GM18951 (cell line): ENCODE data around the gene CLSTN1.
"Not testable (repeated sequence)": the region's sequence is repeated elsewhere in the genome, so short reads cannot be mapped to it uniquely, and the experiment has no call there.

Source experiments
- POLR2A ChIP-seq: IDR thresholded peaks from 4 replicates; pipeline ENCODE4 v1.6.1; 2011; ENCODE audit warnings: mild to moderate bottlenecking; ENCODE audit not compliant: insufficient read length, insufficient read depth; ENCODE audit errors: extremely low read depth
- in situ Hi-C: fragments of 300-500 bp; cut with MboI; formaldehyde crosslinking; loops from one replicate; pipeline ENCODE4 v1.12.0; 2022; ENCODE audit warnings: low sequenced_read_pairs, mixed read lengths, inconsistent platforms; ENCODE audit not compliant: unreplicated experiment

The CLSTN1 gene

DNA sequence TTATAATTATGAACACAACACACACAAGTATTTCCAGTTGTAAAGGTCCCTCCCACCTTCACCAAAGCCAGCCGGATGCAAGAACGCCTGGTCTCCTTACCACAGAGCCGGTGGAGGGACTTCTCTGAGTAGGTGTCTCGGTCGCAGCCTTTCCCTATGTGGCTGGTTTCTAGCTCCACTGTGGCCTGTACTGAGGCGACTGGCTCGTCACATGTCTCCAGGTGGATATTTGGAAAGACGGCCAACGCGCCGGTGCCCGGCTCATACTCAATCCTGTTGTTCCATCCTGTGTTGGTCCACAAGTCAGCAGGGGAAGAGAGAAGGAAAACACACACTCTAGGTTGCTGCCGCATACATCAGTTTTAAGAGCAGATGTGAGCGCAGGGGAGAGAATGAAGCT lies 74.4 kb downstream of the CLSTN1 start:
- no peak for TF ChIP-seq POLR2A
- in situ Hi-C loops = no loop called here

DNA sequence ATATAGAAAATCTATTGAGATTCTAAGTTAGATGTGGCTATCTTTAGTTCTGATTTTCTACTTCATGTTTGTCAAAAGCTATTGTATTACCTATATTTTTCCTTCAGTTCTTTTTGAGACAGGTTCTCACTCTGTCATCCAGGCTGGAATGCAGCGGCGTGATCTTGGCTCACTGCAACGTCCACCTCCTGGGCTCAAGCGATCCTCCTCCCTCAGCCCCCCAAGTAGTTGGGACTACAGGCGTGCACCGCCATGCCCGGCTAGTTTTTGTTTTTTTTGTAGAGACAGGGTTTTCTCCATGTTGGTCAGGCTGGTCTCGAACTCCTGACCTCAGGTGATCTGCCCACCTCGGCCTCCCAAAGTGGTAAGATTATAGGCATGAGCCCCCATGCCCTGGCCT lies 75.4 kb downstream of the CLSTN1 start:
- in situ Hi-C loops = not testable (repeated sequence)

DNA sequence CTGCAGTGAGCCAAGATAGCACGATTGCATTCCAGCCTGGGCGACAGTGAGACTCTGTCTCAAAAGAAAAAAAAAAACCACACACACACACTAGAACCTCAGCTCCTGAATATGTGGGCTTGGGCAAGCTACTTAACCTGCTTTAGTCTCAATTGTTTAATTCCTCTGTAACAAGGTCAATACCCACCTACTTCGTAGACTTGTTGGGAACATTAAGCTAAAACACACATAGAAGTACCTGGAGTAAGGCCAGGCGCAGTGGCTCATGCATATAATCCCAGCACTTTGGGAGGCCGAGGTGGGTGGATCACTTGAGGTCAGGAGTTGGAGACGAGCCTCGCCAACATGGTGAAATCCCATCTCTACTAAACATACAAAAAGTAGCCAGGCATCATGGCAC lies 77.1 kb downstream of the CLSTN1 start:
- in situ Hi-C loops = no loop called here
- no peak for TF ChIP-seq POLR2A

DNA sequence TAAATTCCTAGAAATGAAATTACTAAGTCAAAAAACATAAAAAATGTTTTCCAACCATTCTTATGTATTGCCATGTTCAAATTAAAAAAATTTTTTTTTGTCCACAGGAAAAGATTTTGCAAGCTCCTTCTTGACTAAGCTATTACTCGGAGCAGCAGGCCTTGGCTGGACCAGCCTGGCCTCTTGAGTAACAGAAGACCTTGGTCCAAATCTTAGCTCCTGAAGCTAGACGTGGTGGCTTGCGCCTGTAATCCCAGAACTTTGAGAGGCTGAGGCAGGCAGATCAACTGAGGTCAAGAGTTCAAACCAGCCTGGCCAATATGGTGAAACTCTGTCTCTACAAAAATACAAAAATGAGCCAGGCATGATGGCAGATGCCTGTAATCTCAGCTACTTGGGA lies 77.6 kb downstream of the CLSTN1 start:
- in situ Hi-C loops = no loop called here
- no peak for TF ChIP-seq POLR2A

DNA sequence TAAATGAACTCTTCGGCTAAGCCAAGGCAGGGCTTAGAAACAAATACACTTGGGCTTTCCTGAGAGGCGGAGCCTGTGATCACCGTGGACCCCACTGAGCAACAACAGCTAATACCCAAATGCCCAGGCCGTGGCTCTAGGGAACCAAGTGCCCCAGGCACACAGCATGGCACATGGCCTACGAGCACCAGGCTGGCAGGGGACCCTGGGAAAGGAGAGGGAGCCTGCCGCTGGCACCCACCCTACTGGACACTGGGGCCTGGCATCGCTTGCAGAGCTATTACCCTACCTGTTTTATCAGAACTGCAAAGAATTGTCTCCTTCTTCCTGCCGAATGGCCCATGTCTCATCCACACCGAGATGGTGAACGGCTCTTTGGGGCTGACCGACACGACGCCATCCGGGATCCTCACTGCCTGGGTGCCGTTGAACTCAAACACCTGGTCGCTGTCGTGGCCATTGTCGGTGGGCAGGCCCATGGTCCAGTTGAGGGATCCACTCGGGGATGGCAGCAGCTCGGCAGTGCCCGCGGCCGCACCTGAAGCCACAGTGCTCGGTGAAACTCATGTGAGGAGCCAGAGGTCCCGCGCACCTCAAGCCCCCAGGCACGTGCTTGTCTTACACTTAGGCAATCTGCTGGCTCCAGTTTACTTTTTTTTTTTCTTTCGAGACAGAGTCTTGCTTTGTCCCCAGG lies 79.5 kb downstream of the CLSTN1 start:
- in situ Hi-C loops = no loop called here
- no peak for TF ChIP-seq POLR2A

DNA sequence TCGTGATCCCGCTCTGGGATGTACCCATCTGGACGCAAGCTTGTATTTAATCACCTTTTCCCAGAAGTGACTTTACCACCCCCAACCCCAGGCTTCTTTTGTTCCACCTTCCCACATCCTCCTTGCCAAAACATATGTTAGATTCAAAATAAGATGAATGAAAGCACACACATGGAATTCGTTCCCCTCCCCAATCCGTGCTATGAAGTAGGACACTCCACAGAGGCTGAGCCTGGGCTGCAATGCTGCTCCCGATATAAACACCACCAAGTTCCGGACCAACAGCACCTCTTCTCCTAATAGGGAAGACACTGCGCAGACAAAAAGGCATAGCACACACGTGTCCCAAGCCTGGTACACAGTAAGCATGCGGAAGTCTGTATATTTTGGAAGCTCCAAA lies 86.1 kb downstream of the CLSTN1 start:
- in situ Hi-C loops = no loop called here
- no peak for TF ChIP-seq POLR2A

DNA sequence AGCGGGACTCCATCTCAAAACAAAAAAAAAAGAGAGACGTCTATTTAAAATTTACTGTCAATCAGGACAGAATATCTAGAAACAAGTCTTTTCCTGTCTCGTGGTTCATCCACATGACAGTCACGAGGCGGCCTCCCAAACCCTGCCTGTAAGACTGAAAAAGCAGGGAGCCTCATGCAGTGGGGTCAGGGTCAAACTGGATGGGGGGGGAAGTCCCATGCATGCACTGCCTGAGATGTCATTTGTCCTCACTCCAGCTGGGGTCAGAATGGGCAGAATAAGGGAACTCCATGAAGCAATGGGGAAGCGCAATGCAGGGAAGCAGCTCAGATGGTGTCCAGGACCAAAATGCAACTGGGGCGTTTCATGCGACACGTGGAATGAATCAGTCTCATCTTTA lies 86.7 kb downstream of the CLSTN1 start:
- no peak for TF ChIP-seq POLR2A
- in situ Hi-C loops = no loop called here

DNA sequence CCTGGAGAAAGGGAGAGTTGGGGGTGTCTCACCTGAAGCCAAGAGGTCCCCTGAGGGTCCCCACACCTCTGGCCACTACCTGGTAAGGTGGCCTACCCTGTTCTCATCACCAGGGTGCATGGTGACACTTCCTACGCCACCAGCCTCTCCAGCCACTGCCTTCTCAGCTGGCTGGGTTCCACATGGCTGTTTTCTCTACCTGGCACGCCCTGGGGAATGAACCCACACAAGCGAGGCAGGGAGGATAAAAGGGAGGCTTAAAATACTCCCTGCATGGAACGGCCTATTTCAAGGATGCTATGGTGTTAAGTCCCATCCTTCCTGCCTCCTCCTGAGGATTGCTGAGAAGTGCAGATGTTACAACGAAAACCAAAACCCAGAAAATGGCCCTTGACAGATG lies 87.5 kb downstream of the CLSTN1 start:
- in situ Hi-C loops = no loop called here

DNA sequence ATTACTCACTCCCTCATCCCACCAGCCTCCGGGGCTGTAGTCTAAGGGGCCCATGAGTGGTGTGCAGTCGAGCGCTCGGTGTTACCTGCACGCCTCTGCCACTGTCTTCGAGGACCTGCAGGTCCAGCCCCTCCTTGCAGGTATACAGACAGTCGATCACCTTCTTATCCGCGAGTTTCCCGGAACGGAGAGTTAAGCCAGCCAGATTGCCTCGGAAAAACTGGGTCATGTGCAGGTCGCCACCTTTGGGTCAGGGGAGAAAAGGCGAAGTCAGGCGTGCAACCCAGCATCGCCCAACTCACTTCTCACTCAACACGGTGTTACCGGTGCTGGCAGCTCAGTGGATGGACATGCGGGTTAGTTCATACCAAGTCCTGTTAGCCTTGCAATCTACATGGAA lies 88.0 kb downstream of the CLSTN1 start:
- TF ChIP-seq POLR2A = no peak
- in situ Hi-C loops = no loop called here

More for the DNA sequence above, 87.5 kb downstream of the CLSTN1 start:
- TF ChIP-seq POLR2A = no peak

DNA sequence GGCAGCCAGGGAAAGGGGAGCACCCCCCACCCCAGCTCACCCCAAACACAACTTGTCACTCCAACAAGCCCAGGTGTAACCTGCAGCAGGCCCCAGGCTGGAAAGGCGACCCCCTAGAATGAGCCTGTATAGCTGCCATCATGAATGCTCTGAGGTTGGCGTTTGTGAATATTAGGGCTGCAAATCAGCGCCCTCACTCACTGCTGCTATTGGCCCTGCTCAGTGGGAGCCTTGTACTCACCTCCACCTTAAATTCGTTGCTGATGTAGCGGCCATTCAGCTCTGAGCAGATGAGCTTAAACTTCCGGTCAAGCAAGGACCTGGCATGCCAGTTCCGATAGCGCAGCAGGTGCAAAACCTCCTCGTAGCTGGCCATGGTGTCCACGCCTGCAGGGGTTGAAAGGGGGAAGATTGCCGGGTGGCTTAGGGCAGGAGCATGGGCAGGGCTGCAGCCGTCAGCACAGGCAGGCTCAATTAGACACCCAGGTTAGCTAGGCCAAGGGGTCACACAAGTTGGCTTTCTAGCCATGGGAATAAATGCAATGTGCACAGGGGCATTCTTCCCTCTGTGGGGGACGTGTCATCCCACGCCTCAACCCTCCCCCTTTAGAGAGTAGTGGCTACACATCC lies 90.5 kb downstream of the CLSTN1 start:
- peak; percentile 19 for TF ChIP-seq POLR2A
- in situ Hi-C loops = no loop called here

DNA sequence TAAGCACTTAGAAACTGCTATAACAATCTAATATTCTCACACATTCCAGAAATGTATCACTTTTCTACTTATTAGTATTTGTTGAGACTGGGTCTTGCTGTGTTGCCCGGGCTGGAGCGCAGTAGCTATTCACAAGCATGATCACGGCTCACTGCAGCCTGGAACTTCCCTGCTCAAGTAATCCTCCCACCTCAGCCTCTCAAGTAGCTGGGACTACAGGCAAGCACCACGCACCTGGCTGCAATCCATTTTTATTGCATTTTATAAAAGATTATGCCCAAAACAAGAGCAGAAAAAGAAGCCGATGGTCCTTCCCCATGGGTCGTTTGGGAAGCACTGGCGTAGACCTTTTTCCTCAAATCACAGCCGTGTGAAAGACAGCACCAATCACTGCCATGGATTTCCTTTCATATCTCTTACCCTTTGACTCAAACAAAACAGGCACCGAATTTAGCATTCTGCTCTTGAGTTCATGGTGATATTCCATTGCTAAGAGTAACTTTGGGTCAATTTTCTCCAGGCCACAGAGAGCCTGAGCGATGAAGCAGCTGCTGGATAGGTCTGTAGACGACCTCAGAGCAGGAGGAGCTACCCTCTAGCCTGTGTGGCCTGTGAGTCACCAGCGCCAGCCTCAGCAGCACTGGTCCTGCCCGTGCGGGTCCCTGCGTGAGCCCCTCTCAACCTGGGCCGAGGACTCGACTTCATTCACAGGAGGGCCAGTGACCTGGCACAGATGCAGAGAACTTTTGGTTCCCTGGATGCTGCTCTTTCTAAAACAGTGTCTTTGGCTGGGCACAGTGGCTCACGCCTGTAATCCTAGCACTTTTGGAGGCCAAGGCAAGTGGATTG lies 91.4 kb downstream of the CLSTN1 start:
- in situ Hi-C loops = no loop called here
- TF ChIP-seq POLR2A = peak; percentile 14

DNA sequence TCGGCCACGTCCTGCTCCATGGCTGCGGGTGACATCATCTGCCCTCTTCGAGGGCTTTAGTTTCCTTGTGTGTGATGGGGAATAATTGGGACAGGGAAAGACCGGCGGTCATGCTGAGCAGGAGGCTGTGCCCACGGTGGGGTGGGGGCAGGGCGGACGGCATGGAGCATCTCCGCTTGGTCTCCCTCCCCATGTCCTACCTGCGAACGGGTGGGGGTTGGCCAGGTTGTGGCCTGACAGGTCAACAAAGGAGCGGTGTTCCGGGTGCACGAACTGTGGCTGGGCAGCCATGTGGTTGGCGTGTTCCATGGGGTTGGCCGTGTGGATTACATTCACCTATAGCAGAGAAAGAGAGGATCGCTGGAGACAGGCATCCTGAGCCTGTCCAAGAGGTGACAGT lies 92.2 kb downstream of the CLSTN1 start:
- in situ Hi-C loops = no loop called here
- peak; percentile 30 for TF ChIP-seq POLR2A

DNA sequence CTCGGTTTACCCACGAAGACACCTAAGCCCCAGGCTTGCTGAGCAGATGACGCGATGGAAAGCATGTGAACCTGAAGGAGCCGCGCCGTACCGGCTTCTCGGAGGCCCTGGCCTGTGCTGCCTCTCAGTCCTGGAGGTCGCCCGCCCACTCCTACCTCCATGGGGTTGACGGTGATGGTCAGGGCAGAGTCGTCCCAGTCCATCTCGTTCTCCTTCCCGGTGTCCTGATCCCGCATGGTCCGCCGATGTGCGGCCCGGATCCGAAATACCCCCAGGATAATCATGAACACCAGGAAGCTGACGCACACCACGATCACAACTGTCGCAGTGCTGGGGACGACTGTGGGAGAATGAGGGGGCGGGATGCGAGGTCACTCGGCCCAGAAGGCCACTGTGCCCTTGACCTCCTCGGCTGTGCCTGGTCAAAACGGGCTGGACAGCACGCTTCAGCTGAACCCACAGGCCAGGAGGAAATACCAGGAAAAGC lies 92.7 kb downstream of the CLSTN1 start:
- in situ Hi-C loops = no loop called here
- no peak for TF ChIP-seq POLR2A
